GM20000 (cell line): ENCODE measurements around the gene TNFAIP8L3.

Source experiments
- DNase-seq: peaks from one replicate; pipeline ENCODE4 v3.0.0; 2012; ENCODE audit warnings: low spot score
- TF ChIP-seq, protein P1 (sequence below): IDR thresholded peaks from 2 replicates; pipeline ENCODE4 v1.5.1; 2012; ENCODE audit warnings: mild to moderate bottlenecking, control low read depth; ENCODE audit errors: extremely low read depth, missing control alignments

The TNFAIP8L3 gene

DNA sequence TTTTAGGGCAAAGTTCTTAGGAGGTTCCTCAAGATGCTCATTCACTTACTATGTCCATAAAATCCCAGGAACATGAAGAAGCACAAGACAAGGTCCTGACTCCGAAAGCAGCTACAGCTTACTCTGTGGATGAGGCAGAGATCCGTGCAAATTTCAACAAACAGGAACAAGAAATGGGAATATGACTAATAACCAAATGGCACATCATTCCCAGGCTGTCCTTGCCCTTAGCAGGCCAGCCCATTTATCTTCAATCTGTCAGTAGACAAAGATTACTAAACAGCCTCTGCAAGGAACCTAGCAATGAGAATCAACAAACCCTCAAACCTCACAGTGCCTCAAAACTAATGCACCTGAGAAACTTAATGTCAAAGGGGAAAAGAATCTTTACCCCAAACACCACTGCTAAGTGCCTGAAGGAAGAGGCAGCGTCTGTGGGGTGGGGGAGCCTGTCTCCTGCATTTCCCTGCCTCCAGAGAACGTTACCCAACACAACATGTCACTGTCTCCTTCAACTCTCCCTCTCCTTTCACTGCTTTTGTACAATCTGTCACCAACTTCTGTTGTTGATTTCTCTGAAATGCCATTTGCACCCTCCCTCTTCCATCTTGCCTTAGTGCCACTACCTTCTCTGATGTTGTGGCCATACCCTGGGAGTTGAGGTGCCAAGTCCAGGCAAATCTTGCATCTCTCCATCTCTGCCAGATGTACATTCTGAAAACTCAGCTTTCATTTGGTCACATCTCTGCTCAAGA lies 4.8 kb downstream of the TNFAIP8L3 start:
- DNase-seq, result no peak
- TF ChIP-seq, protein P1, sequence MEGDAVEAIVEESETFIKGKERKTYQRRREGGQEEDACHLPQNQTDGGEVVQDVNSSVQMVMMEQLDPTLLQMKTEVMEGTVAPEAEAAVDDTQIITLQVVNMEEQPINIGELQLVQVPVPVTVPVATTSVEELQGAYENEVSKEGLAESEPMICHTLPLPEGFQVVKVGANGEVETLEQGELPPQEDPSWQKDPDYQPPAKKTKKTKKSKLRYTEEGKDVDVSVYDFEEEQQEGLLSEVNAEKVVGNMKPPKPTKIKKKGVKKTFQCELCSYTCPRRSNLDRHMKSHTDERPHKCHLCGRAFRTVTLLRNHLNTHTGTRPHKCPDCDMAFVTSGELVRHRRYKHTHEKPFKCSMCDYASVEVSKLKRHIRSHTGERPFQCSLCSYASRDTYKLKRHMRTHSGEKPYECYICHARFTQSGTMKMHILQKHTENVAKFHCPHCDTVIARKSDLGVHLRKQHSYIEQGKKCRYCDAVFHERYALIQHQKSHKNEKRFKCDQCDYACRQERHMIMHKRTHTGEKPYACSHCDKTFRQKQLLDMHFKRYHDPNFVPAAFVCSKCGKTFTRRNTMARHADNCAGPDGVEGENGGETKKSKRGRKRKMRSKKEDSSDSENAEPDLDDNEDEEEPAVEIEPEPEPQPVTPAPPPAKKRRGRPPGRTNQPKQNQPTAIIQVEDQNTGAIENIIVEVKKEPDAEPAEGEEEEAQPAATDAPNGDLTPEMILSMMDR, result no peak

DNA sequence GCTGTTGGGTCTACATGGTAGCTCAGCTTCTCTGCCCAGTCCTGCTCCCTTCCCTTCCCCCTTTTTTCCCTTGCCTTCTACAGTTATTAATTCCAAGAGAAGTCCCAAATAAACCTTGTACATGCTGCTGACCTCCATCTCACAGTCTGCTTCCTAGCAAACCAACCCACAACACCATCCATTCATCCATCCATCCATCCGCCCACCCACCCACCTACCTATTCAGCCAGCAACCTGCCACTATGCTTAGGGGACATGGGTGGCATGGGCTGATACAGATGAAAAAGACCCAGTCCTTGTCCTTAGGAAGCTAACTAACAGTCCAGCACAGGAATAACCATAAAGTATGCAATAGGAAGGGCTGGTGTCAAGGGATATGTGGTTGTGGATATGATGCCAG lies 5.7 kb downstream of the TNFAIP8L3 start:
- TF ChIP-seq, protein P1, result no peak
- DNase-seq, result no peak

DNA sequence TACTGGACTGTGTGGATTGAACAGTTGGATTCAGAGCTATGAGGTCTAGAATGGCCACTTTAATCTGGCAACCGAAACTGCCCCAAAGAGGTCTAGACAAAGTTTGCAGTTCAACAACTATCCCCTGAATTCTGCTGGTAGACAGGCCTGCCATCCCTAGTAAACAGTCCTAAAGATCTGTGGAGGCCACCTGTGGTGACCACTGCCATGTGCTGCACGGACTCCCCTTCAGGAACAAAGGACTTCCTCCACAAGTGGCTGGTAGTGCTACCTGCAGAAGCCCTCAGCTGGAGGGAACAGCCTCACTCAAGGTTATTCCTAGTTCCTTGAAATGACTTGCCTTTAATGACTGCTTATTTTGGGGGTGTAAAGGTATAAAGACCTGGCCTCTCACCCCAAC lies 6.1 kb downstream of the TNFAIP8L3 start:
- TF ChIP-seq, protein P1, result no peak
- DNase-seq, result no peak

- no peak for DNase-seq
- TF ChIP-seq, protein P1, result no peak
Observed at GRCh38 chr15:51087513-51087912, 7.2 kb downstream of the TNFAIP8L3 start.

DNA sequence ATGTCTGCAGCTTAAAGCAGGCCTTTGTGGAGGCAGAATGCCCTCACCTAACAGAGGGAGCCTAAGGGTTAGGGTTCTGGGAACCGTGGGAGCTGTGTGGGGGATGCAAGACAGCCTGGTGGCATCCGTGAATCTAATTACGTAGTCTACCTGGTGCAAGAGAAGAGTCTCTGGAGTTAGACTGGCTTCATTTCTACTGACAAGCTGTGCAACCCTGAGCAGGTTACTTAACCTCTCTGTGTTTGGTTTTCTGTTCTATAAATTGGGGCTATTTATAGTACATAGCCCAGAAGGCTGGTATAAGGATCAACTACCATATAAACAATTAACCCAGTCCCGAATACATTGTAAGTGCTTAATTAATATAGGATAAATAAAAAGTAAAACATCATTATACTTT lies 8.3 kb downstream of the TNFAIP8L3 start:
- TF ChIP-seq, protein P1, result no peak

GRCh38 chr15:51085764-51086163 lies 8.9 kb downstream of the TNFAIP8L3 start:
- TF ChIP-seq, protein P1, result no peak

More for the DNA sequence above, 8.3 kb downstream of the TNFAIP8L3 start:
- no peak for DNase-seq

DNA sequence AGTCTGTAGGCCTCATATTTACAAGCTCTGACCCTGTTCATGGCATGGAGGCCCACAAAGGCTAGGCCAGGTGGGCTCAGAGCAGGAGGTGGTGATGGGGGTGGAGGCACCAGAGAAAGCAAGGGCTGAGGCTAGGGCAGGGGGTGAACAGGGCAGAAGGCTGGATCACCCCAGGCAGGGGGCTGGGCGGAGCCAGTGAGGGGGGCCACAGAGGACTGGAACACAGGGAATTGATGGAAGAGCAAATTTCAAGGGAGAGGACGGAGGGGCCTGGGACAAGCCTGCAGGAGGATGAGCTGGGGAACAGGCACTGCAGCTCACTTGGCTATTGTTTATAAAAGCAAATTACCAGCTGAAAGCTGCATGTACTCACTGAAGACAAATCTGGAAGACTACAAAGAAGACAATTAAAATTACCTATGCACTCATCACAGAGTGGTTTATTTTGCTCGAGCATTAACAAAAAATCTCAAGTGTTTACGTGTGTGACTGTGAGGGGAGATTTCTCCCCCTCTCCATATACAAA lies 11.0 kb downstream of the TNFAIP8L3 start:
- TF ChIP-seq, protein P1, result no peak
- DNase-seq, result no peak

More at GRCh38 chr15:51085764-51086163, 8.9 kb downstream of the TNFAIP8L3 start:
- DNase-seq, result no peak
